Measurements from ENCODE around the gene ZRANB3.

DNA sequence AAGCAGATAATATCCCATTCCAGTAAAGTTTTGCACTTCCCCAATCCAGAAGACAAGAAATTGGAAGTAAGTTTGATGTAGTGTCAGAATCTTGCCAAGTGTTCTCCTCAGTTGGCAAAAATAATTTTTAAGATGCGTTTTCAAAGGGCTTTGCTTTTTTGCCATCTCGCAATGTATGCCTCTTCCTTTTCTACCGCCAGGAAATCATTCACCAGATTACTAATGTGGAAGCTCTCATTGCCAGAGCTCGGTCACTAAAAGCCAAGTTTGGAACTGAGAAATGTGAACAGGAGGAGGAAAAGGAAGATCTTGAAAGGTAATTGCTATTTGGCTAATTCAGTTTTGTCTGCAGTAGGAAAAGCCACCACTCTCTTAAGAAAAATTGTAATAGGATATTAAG lies 368.2 kb downstream of the ZRANB3 start:
- TF ChIP-seq CTCF (IDR thresholded peaks at IDR 0.05; ENCODE audit: insufficient read depth, low read depth, low read length) (no peak), EZH2 (IDR thresholded peaks at IDR 0.05; ENCODE audit: insufficient read depth, low read length) (no peak)
